K562 (cell line): Measurements from ENCODE around the gene CELF4. TPM values are rescaled to one million over a fixed set of nuclear protein-coding genes. Genes with fewer than 3 reads are reported as not detected.

Experiments
- CREB1 ChIP-seq, 2 experiments: sonication (generic) in 1 of 2; formaldehyde crosslinking in 1 of 2; IDR thresholded peaks; 2 replicates each; pipeline versions ENCODE4 v1.6.1 to v1.8.0; 2012 to 2022; ENCODE audit warnings: inconsistent platforms in 1 of 2, mild to moderate bottlenecking in 1 of 2, missing genetic modification reagents in 1 of 2, moderate library complexity in 1 of 2
- FOXP4 ChIP-seq: sonication (generic); formaldehyde crosslinking; IDR thresholded peaks from 2 replicates; pipeline ENCODE4 v1.8.0; 2022; ENCODE audit warnings: mild to moderate bottlenecking, missing genetic modification reagents, borderline replicate concordance
- HOMEZ ChIP-seq: fragments of 250-450 bp; sonication (Bioruptor Pico); IDR thresholded peaks from 2 replicates; pipeline ENCODE4 v1.4.0; 2020; ENCODE audit warnings: mild to moderate bottlenecking, moderate library complexity
- LCOR ChIP-seq: sonication (generic); formaldehyde crosslinking; IDR thresholded peaks from 2 replicates; pipeline ENCODE4 v1.8.0; 2022; ENCODE audit warnings: mild to moderate bottlenecking, missing genetic modification reagents
- NUFIP1 ChIP-seq: fragments of 450-650 bp; IDR thresholded peaks from 2 replicates; pipeline ENCODE4 v1.6.1; 2018; ENCODE audit not compliant: partially characterized antibody
- PREB ChIP-seq: sonication (generic); formaldehyde crosslinking; IDR thresholded peaks from 2 replicates; pipeline ENCODE4 v1.8.1; 2023; ENCODE audit warnings: mild to moderate bottlenecking, missing genetic modification reagents
- REST ChIP-seq, 2 experiments: fragments of 450-650 bp; formaldehyde crosslinking in 1 of 2; IDR thresholded peaks; 2 replicates each; pipeline versions ENCODE4 v1.4.0 to v1.6.1; 2014 to 2020; ENCODE audit warnings: mild to moderate bottlenecking in 2 of 2, borderline replicate concordance in 1 of 2, low read depth in 1 of 2
- SMAD3 ChIP-seq: fragments of 450-650 bp; formaldehyde crosslinking; conservative IDR thresholded peaks from 2 replicates; pipeline ENCODE4 v1.4.0; 2020; ENCODE audit warnings: mild to moderate bottlenecking
- SPI1 ChIP-seq: IDR thresholded peaks from 2 replicates; pipeline ENCODE4 v1.6.1; 2011; ENCODE audit warnings: low read depth, low read length, control low read depth, borderline replicate concordance
- TEAD2 ChIP-seq: fragments of 450-650 bp; IDR thresholded peaks from 2 replicates; pipeline ENCODE4 v1.6.1; 2016; ENCODE audit warnings: missing genetic modification characterization, control low read depth, missing compliant biosample characterization
- ZNF140 ChIP-seq: fragments of 250-450 bp; sonication (Bioruptor Pico); IDR thresholded peaks from 2 replicates; pipeline ENCODE4 v1.8.0; 2021; ENCODE audit warnings: moderate library complexity, mild to moderate bottlenecking, inconsistent platforms
- ZSCAN32 ChIP-seq: fragments of 450-650 bp; formaldehyde crosslinking; IDR thresholded peaks from 2 replicates; pipeline ENCODE4 v1.4.0; 2020; ENCODE audit warnings: mild to moderate bottlenecking, moderate library complexity
- polyA plus RNA-seq, 8 experiments: library from polyadenylated mRNA; depleted of rRNA in 4 of 8; stranded (reverse) in 5 of 8; unstranded in 3 of 8; fragments of >200 nt; fragmentation: Nextera tagmentation in 2 of 8; fragmentation: Illumina TruSeq in 1 of 8; extraction: Ambion mirVana in 2 of 8; extraction: Trizol in 1 of 8; gene quantifications; 2 replicates each; pipeline versions ENCODE4 v1.2.1 to v1.2.3, GENCODE V29; 2011 to 2014; ENCODE audit warnings: inconsistent platforms in 1 of 8, missing spikeins in 1 of 8
- total RNA-seq, 7 experiments: library from RNA; depleted of rRNA in 6 of 7; stranded (reverse); fragments of >200 nt in 6 of 7; fragmentation: Illumina TruSeq in 2 of 7; extraction: Trizol in 2 of 7; gene quantifications; 2 replicates each; pipeline versions ENCODE4 v1.2.1 to v1.2.3, GENCODE V29; 2011 to 2021; ENCODE audit warnings: low replicate concordance in 1 of 7

Gene CELF4
- total and polyA plus RNA-seq, 9 of the 15 experiments (the other 6 are each of a cell fraction or from before 2014, with no cell fraction given), result 0.04 to 0.24 (median 0.07) TPM; not detected in 3

GRCh38 chr18:37299471-37300304 is 265.9 kb downstream of the CELF4 start (continued):
- TF ChIP-seq REST (IDR thresholded peaks at IDR 0.05; ENCODE audit: borderline replicate concordance), result no peak
- TF ChIP-seq REST (CRISPR knock-in tag; IDR thresholded peaks at IDR 0.05; ENCODE audit: low read depth), result no peak
- TF ChIP-seq SPI1, result no peak
- no peak for TF ChIP-seq PREB
- no peak for TF ChIP-seq SMAD3
- no peak for TF ChIP-seq CREB1 (IDR thresholded peaks at IDR 0.05)
- no peak for TF ChIP-seq CREB1 (CRISPR knock-in tag; IDR thresholded peaks at IDR 0.05)
- no peak for TF ChIP-seq LCOR (CRISPR knock-in tag)
- no peak for TF ChIP-seq FOXP4 (CRISPR knock-in tag)
- no peak for TF ChIP-seq ZSCAN32 (CRISPR knock-in tag)
- TF ChIP-seq NUFIP1, result no peak
- no peak for TF ChIP-seq ZNF140 (CRISPR knock-in tag)
- no peak for TF ChIP-seq HOMEZ
- no peak for TF ChIP-seq TEAD2 (tag)
